AG04449 (cell line): ENCODE results near the gene FARS2.
A peak's percentile ranks its signal among the peaks of the same experiment; 100 is the strongest.

ENCODE experiments used
- CTCF ChIA-PET: fragments of 350-600 bp; formaldehyde crosslinking; extraction: SDS; loops from one replicate; lab custom pipeline; 2021; ENCODE audit warnings: antibody characterized with exemption; lab: Yijun Ruan, JAX
- POLR2A ChIA-PET: fragments of 400-600, 350-600 bp; formaldehyde crosslinking; extraction: SDS; loops from one replicate; lab custom pipeline; 2020; ENCODE audit warnings: antibody characterized with exemption, inconsistent platforms; lab: Yijun Ruan, JAX
- DNase-seq: peaks from one replicate; pipeline ENCODE4 v3.0.0-alpha.2; 2010; ENCODE audit warnings: low read depth, low spot score
- H3K4me3 ChIP-seq: 2 replicates; pipeline ENCODE4 v1.5.1; 2011; ENCODE audit warnings: low read depth, mild to moderate bottlenecking, control low read depth, low read length
- TF ChIP-seq, protein P1 (sequence below): IDR thresholded peaks from one replicate; pipeline ENCODE4 v1.5.1; 2011; ENCODE audit warnings: mild to moderate bottlenecking, moderate library complexity, low read length, control low read depth, inconsistent platforms; ENCODE audit not compliant: insufficient read depth; ENCODE audit errors: missing control alignments

The FARS2 gene

DNA sequence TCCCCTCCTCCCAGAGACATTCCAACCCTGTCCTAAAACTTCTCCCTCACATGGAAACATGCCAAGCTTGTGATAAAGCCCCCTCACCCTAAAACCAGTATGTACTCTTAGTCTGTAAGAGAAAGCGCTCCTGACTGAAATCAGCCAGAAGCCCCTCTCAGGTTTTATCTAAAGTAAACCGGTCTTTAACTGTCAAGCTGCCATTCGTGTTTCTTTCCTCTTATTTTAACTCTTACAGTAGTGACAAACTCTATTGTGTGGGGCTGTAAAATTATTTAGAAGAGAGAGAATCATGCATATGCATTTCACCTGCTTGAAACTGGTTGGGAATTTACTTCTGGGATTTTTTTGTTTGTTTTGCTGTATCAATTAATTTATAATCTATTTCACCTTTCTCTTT, 62.7 kb downstream of the FARS2 start:
- ChIA-PET POLR2A (no interaction called here), CTCF (no interaction called here)
- DNase-seq: no peak
- no peak overlapping the region for H3K4me3 ChIP-seq
- TF ChIP-seq, protein P1, sequence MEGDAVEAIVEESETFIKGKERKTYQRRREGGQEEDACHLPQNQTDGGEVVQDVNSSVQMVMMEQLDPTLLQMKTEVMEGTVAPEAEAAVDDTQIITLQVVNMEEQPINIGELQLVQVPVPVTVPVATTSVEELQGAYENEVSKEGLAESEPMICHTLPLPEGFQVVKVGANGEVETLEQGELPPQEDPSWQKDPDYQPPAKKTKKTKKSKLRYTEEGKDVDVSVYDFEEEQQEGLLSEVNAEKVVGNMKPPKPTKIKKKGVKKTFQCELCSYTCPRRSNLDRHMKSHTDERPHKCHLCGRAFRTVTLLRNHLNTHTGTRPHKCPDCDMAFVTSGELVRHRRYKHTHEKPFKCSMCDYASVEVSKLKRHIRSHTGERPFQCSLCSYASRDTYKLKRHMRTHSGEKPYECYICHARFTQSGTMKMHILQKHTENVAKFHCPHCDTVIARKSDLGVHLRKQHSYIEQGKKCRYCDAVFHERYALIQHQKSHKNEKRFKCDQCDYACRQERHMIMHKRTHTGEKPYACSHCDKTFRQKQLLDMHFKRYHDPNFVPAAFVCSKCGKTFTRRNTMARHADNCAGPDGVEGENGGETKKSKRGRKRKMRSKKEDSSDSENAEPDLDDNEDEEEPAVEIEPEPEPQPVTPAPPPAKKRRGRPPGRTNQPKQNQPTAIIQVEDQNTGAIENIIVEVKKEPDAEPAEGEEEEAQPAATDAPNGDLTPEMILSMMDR: no peak

GRCh38 chr6:5325173-5325572, 63.9 kb downstream of the FARS2 start:
- TF ChIP-seq, protein P1: no peak
- DNase-seq: no peak
- POLR2A ChIA-PET: no interaction called here
- no peak overlapping the region for H3K4me3 ChIP-seq
- CTCF ChIA-PET: no interaction called here

DNA sequence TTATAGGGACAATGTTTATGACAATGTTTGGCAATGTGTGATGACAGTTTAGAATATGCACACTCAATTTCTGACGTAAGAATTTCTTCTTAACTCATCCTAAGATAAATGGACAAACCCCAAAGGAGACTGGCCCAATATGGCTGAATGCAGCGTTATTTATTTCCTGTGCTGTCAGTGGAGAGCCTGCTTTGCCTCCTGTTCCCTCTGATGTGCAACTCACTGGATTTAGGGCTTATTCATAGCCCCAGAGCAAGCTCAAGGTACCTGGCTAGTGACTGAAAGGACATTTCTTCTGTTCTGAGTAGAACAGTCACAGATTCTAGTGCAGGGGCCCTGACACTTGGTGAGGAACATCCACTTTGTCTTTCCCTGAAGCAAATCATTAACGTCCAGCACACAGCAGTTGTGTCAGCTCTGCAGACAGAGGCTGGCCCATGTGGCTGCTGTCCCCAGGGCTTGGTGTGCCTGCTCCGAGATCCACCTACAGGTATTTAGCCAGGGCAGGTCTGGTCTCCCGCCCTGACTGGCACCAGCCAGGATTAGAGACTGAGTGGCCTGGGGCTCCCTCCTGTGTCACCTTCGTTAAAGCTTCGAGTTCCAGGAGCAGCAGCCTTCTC, 64.8 kb downstream of the FARS2 start:
- DNase-seq: no peak
- TF ChIP-seq, protein P1: no peak
- POLR2A ChIA-PET: no interaction called here
- H3K4me3 ChIP-seq: no peak overlapping the region
- CTCF ChIA-PET: no interaction called here

GRCh38 chr6:5328800-5329199, 67.5 kb downstream of the FARS2 start:
- ChIA-PET CTCF (no interaction called here), POLR2A (no interaction called here)
- TF ChIP-seq, protein P1: no peak
- DNase-seq: no peak
- no peak overlapping the region for H3K4me3 ChIP-seq

DNA sequence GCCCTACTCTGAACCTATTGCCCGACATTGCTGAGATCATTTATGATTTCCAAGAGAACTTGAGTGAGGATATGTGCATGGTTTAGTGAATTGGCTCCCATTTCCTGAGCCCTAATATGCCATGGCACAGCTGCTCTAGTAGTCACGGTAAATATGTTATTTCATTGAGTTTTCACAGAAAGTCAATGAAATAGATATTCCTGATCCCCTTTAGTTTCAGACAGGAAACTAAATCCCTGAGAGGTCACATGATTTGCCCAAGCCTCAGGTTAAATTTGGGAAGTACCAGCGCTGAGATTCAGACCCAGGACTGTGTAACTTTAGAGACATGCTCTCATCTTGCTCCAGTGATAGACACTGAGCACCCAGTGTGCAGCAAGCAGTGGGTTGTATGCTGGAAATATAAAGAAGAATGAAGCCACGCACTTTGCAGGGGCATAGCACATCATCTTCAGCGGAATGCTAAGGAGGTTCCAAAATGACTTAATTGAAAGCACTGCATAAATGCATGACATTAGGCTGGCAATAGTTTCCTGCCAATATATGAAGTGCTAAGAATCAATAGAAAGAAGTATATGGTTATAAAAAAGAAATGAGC, 70.6 kb downstream of the FARS2 start:
- TF ChIP-seq, protein P1: no peak
- ChIA-PET CTCF (no interaction called here), POLR2A (no interaction called here)
- H3K4me3 ChIP-seq: no peak overlapping the region
- DNase-seq: no peak

- ChIA-PET POLR2A (no interaction called here), CTCF (interaction anchor here (1.4 to 1.7 kb wide), 2 partner anchors 10 to 190 kb away, joined by 3 to 4 read pairs; no protein-coding TSS in a partner anchor)
- peak; percentile 10 for DNase-seq
- TF ChIP-seq, protein P1: no peak
- no peak overlapping the region for H3K4me3 ChIP-seq
Measured at GRCh38 chr6:5333658-5334057, 72.3 kb downstream of the FARS2 start.
